ENCODE measurements around the gene SS18. TPM values are rescaled to one million over a fixed set of nuclear protein-coding genes. Genes with fewer than 3 reads are reported as not detected.

SS18 gene
- total RNA-seq, 1 experiment from 2014 or later, result 84.6 TPM

- no peak for DNase-seq (ENCODE audit: low spot score)
- no peak overlapping the region for H3K4me3 ChIP-seq (ENCODE audit: low read depth, low read length, poor library complexity, severe bottlenecking)
- no peak for TF ChIP-seq EZH2 (IDR thresholded peaks at IDR 0.05; ENCODE audit: borderline replicate concordance, low read depth, low read length, poor library complexity, severe bottlenecking)
- no peak for TF ChIP-seq CTCF (conservative IDR thresholded peaks at IDR 0.05; ENCODE audit: low read depth, low read length)
- intact Hi-C loops (cut with micrococcal nuclease; ENCODE audit: unreplicated experiment), result no loop called here
- no peak overlapping the region for H3K27ac ChIP-seq (ENCODE audit: low read depth, low read length, poor library complexity, severe bottlenecking)
- ChIA-PET POLR2A (ENCODE audit: low non-redundant PET) (no interaction called here), CTCF (no interaction called here)
- no peaks in the 10 kb centered on the region for H3K9me3 ChIP-seq (ENCODE audit: low read depth, low read length, poor library complexity, severe bottlenecking)
- BruUV-seq (replicated peaks), result no TSS peak
- no peaks in the 10 kb centered on the region for H3K27me3 ChIP-seq (replicated peaks; ENCODE audit: insufficient read depth, low read depth, low read length, poor library complexity)
- no peaks in the 10 kb centered on the region for H3K4me1 ChIP-seq (ENCODE audit: insufficient read depth, low read length, poor library complexity, severe bottlenecking)
- H3K36me3 ChIP-seq (ENCODE audit: insufficient read depth, low read length, poor library complexity, severe bottlenecking), result no peaks in the 10 kb centered on the region
Measured at GRCh38 chr18:25992566-25992965, 97.8 kb downstream of the SS18 start.

- CTCF ChIA-PET, result no interaction called here
Measured at GRCh38 chr18:25990473-25990872, 99.9 kb downstream of the SS18 start.

GRCh38 chr18:25985707-25986394, 104.6 kb downstream of the SS18 start:
- Histone ChIP-seq H3K27me3 (replicated peaks; ENCODE audit: insufficient read depth, low read depth, low read length, poor library complexity) (no peaks in the 10 kb centered on the region), H3K27ac (ENCODE audit: low read depth, low read length, poor library complexity, severe bottlenecking) (peak overlapping the region; percentile 47), H3K4me3 (ENCODE audit: low read depth, low read length, poor library complexity, severe bottlenecking) (no peak overlapping the region), H3K4me1 (ENCODE audit: insufficient read depth, low read length, poor library complexity, severe bottlenecking) (no peaks in the 10 kb centered on the region), H3K9me3 (ENCODE audit: low read depth, low read length, poor library complexity, severe bottlenecking) (no peaks in the 10 kb centered on the region), H3K36me3 (ENCODE audit: insufficient read depth, low read length, poor library complexity, severe bottlenecking) (no peaks in the 10 kb centered on the region)
- CTCF ChIA-PET, result no interaction called here
- TF ChIP-seq CTCF (conservative IDR thresholded peaks at IDR 0.05; ENCODE audit: low read depth, low read length), result 0 out of 2 replicates have a peak, but pooled peaks have one; percentile 13
- no peak for TF ChIP-seq EZH2 (IDR thresholded peaks at IDR 0.05; ENCODE audit: borderline replicate concordance, low read depth, low read length, poor library complexity, severe bottlenecking)
- POLR2A ChIA-PET (ENCODE audit: low non-redundant PET), result no interaction called here
- intact Hi-C loops (cut with micrococcal nuclease; ENCODE audit: unreplicated experiment), result loop anchor here (10.0 kb wide), 1 partner anchor 59 kb away; no protein-coding TSS in a partner anchor
- peak; percentile 62 for DNase-seq (ENCODE audit: low spot score)
- BruUV-seq (replicated peaks), result no TSS peak

More at GRCh38 chr18:25990473-25990872, 99.9 kb downstream of the SS18 start:
- Histone ChIP-seq H3K27ac (ENCODE audit: low read depth, low read length, poor library complexity, severe bottlenecking) (no peak overlapping the region), H3K36me3 (ENCODE audit: insufficient read depth, low read length, poor library complexity, severe bottlenecking) (no peaks in the 10 kb centered on the region), H3K4me1 (ENCODE audit: insufficient read depth, low read length, poor library complexity, severe bottlenecking) (no peaks in the 10 kb centered on the region), H3K4me3 (ENCODE audit: low read depth, low read length, poor library complexity, severe bottlenecking) (no peak overlapping the region), H3K27me3 (replicated peaks; ENCODE audit: insufficient read depth, low read depth, low read length, poor library complexity) (no peaks in the 10 kb centered on the region), H3K9me3 (ENCODE audit: low read depth, low read length, poor library complexity, severe bottlenecking) (no peaks in the 10 kb centered on the region)
- TF ChIP-seq EZH2 (IDR thresholded peaks at IDR 0.05; ENCODE audit: borderline replicate concordance, low read depth, low read length, poor library complexity, severe bottlenecking), result no peak
- POLR2A ChIA-PET (ENCODE audit: low non-redundant PET), result no interaction called here
- DNase-seq (ENCODE audit: low spot score), result no peak
- BruUV-seq (replicated peaks), result no TSS peak
- intact Hi-C loops (cut with micrococcal nuclease; ENCODE audit: unreplicated experiment), result no loop called here

- TF ChIP-seq CTCF (conservative IDR thresholded peaks at IDR 0.05; ENCODE audit: low read depth, low read length) (no peak), EZH2 (IDR thresholded peaks at IDR 0.05; ENCODE audit: borderline replicate concordance, low read depth, low read length, poor library complexity, severe bottlenecking) (no peak)
- POLR2A ChIA-PET (ENCODE audit: low non-redundant PET), result no interaction called here
- Histone ChIP-seq H3K4me1 (ENCODE audit: insufficient read depth, low read length, poor library complexity, severe bottlenecking) (no peaks in the 10 kb centered on the region), H3K27me3 (replicated peaks; ENCODE audit: insufficient read depth, low read depth, low read length, poor library complexity) (no peaks in the 10 kb centered on the region), H3K9me3 (ENCODE audit: low read depth, low read length, poor library complexity, severe bottlenecking) (no peaks in the 10 kb centered on the region), H3K4me3 (ENCODE audit: low read depth, low read length, poor library complexity, severe bottlenecking) (no peak overlapping the region), H3K27ac (ENCODE audit: low read depth, low read length, poor library complexity, severe bottlenecking) (no peak overlapping the region), H3K36me3 (ENCODE audit: insufficient read depth, low read length, poor library complexity, severe bottlenecking) (no peaks in the 10 kb centered on the region)
- no peak for DNase-seq (ENCODE audit: low spot score)
- intact Hi-C loops (cut with micrococcal nuclease; ENCODE audit: unreplicated experiment), result loop anchor here (10.0 kb wide), 1 partner anchor 61 kb away; no protein-coding TSS in a partner anchor
- CTCF ChIA-PET, result no interaction called here
- no TSS peak for BruUV-seq (replicated peaks)
Measured at GRCh38 chr18:25983730-25984129, 106.7 kb downstream of the SS18 start.

Measured in A673 (cell line).